ENCODE measurements around the gene KLF17.

Gene KLF17

GRCh38 chr1:44118682-44119081 is at the start of gene KLF17:
KLF17 (plus strand) TSS chr1:44118821; CDS start chr1:44118908, 87 bp downstream.
- no peak for DNase-seq (ENCODE audit: low spot score)

- DNase-seq (ENCODE audit: low spot score), result no peak
These were observed 47.2 kb upstream of the KLF17 start for GRCh38 chr1:44071461-44071860.

GRCh38 chr1:44072204-44072603 is 46.4 kb upstream of the KLF17 start:
- no peak for DNase-seq (ENCODE audit: low spot score)

GRCh38 chr1:44072821-44073220 is 45.8 kb upstream of the KLF17 start:
- DNase-seq (ENCODE audit: low spot score), result no peak

- DNase-seq (ENCODE audit: low spot score), result peak; percentile 75
These were observed 45.1 kb upstream of the KLF17 start for GRCh38 chr1:44073528-44073927.

- DNase-seq (ENCODE audit: low spot score), result no peak
These were observed 44.2 kb upstream of the KLF17 start for GRCh38 chr1:44074415-44074814.

- DNase-seq (ENCODE audit: low spot score), result no peak
These were observed 42.6 kb upstream of the KLF17 start for GRCh38 chr1:44076066-44076465.

- DNase-seq (ENCODE audit: low spot score), result no peak
These were observed 41.2 kb upstream of the KLF17 start for GRCh38 chr1:44077421-44077820.

- DNase-seq (ENCODE audit: low spot score), result no peak
These were observed 40.5 kb upstream of the KLF17 start for GRCh38 chr1:44078104-44078503.

- DNase-seq (ENCODE audit: low spot score), result no peak
These were observed 39.1 kb upstream of the KLF17 start for GRCh38 chr1:44079566-44079965.

- no peak for DNase-seq (ENCODE audit: low spot score)
These were observed 33.5 kb upstream of the KLF17 start for GRCh38 chr1:44084998-44085675.

- no peak for DNase-seq (ENCODE audit: low spot score)
These were observed 31.7 kb upstream of the KLF17 start for GRCh38 chr1:44086692-44087474.

- no peak for DNase-seq (ENCODE audit: low spot score)
These were observed 29.1 kb upstream of the KLF17 start for GRCh38 chr1:44089371-44090048.

GRCh38 chr1:44090429-44091252 is 28.0 kb upstream of the KLF17 start:
- no peak for DNase-seq (ENCODE audit: low spot score)

- DNase-seq (ENCODE audit: low spot score), result no peak
These were observed 24.6 kb upstream of the KLF17 start for GRCh38 chr1:44094047-44094446.

GRCh38 chr1:44100183-44100868 is 18.3 kb upstream of the KLF17 start:
- DNase-seq (ENCODE audit: low spot score), result no peak

- no peak for DNase-seq (ENCODE audit: low spot score)
These were observed 17.3 kb upstream of the KLF17 start for GRCh38 chr1:44101328-44101727.

GRCh38 chr1:44103270-44104131 is 15.1 kb upstream of the KLF17 start:
- DNase-seq (ENCODE audit: low spot score), result no peak

- DNase-seq (ENCODE audit: low spot score), result no peak
These were observed 12.8 kb upstream of the KLF17 start for GRCh38 chr1:44105810-44106209.

GRCh38 chr1:44108241-44108640 is 10.4 kb upstream of the KLF17 start:
- no peak for DNase-seq (ENCODE audit: low spot score)

- DNase-seq (ENCODE audit: low spot score), result no peak
These were observed 9.7 kb upstream of the KLF17 start for GRCh38 chr1:44108971-44109370.
